WTC11 (cell line): ENCODE measurements around the gene OR10AG1. TPM values are rescaled to one million over a fixed set of nuclear protein-coding genes. Genes with fewer than 3 reads are reported as not detected.

Source experiments
- ATAC-seq: fragments of 200-7000 bp; cut with Tn5 transposase; 2 replicates; pipeline ENCODE4 v1.10.0; 2021; ENCODE audit warnings: mild to moderate bottlenecking, moderate library complexity
- Bru-seq: library from RNA; stranded (reverse); fragments of 400-500 nt; gene quantifications from one replicate; lab custom pipeline; 2021; lab: Mats Ljungman, UMichigan
- CTCF ChIA-PET: fragments of 300-600 bp; sonication (Branson Sonifier 250); formaldehyde crosslinking; loops from one replicate; lab custom pipeline; 2021; ENCODE audit warnings: antibody characterized with exemption; lab: Charles Lee
- POLR2A ChIA-PET: fragments of 350-600 bp; sonication (Branson Sonifier 250); formaldehyde crosslinking; loops from one replicate; lab custom pipeline; 2021; ENCODE audit warnings: antibody characterized with exemption; lab: Charles Lee
- DNase-seq: peaks from one replicate; pipeline ENCODE4 v3.0.0; 2021; ENCODE audit warnings: low spot score
- H3K27ac Mint-ChIP-seq: 2 replicates; pipeline ENCODE4 v1.8.0; 2021; ENCODE audit warnings: mixed read lengths
- H3K27me3 Mint-ChIP-seq: 2 replicates; pipeline ENCODE4 v1.8.0; 2021; ENCODE audit warnings: low read depth, mild to moderate bottlenecking, moderate library complexity, mixed read lengths
- H3K36me3 Mint-ChIP-seq: 2 replicates; pipeline ENCODE4 v1.8.0; 2021; ENCODE audit warnings: mixed read lengths
- H3K4me1 Mint-ChIP-seq: 2 replicates; pipeline ENCODE4 v1.8.0; 2022; ENCODE audit warnings: mixed read lengths
- H3K4me3 Mint-ChIP-seq: 2 replicates; pipeline ENCODE4 v1.8.0; 2021; ENCODE audit warnings: mild to moderate bottlenecking, moderate library complexity, mixed read lengths
- H3K9me3 Mint-ChIP-seq: 2 replicates; pipeline ENCODE4 v1.8.0; 2021; ENCODE audit warnings: mixed read lengths
- ELF4 ChIP-seq: sonication (generic); formaldehyde crosslinking; IDR thresholded peaks from 2 replicates; pipeline ENCODE4 v1.8.1; 2022; ENCODE audit warnings: low read depth, mild to moderate bottlenecking, moderate library complexity, missing genetic modification reagents
- EMX1 ChIP-seq: fragments of 250-450 bp; sonication (Bioruptor Pico); IDR thresholded peaks from 2 replicates; pipeline ENCODE4 v1.8.0; 2021; ENCODE audit warnings: mild to moderate bottlenecking
- ETV6 ChIP-seq: sonication (generic); formaldehyde crosslinking; IDR thresholded peaks from 2 replicates; pipeline ENCODE4 v1.8.1; 2022; ENCODE audit warnings: mild to moderate bottlenecking, missing genetic modification reagents
- GTF2I ChIP-seq: fragments of 250-450 bp; sonication (Bioruptor Pico); conservative IDR thresholded peaks from 2 replicates; pipeline ENCODE4 v1.4.0; 2021; ENCODE audit warnings: mild to moderate bottlenecking
- MXD4 ChIP-seq: fragments of 250-450 bp; sonication (Bioruptor Pico); IDR thresholded peaks from 2 replicates; pipeline ENCODE4 v1.8.0; 2021; ENCODE audit warnings: mild to moderate bottlenecking, moderate library complexity, borderline replicate concordance
- NFYB ChIP-seq: sonication (generic); formaldehyde crosslinking; conservative IDR thresholded peaks from 2 replicates; pipeline ENCODE4 v1.8.0; 2022; ENCODE audit warnings: low read depth, missing genetic modification reagents
- NR1H2 ChIP-seq: sonication (generic); formaldehyde crosslinking; IDR thresholded peaks from 2 replicates; pipeline ENCODE4 v1.9.0; 2021; ENCODE audit warnings: mild to moderate bottlenecking, moderate library complexity, missing genetic modification reagents
- RELA ChIP-seq: sonication (generic); formaldehyde crosslinking; IDR thresholded peaks from 2 replicates; pipeline ENCODE4 v1.8.1; 2022; ENCODE audit warnings: missing genetic modification reagents, mild to moderate bottlenecking, borderline replicate concordance
- SOX15 ChIP-seq: fragments of 250-450 bp; sonication (Bioruptor Pico); IDR thresholded peaks from 2 replicates; pipeline ENCODE4 v1.9.0; 2021; ENCODE audit warnings: mild to moderate bottlenecking
- TP53 ChIP-seq: sonication (generic); formaldehyde crosslinking; IDR thresholded peaks from 2 replicates; pipeline ENCODE4 v1.8.1; 2023; ENCODE audit warnings: mild to moderate bottlenecking, missing genetic modification reagents
- ZNF671 ChIP-seq: fragments of 250-450 bp; sonication (Bioruptor Pico); IDR thresholded peaks from 2 replicates; pipeline ENCODE4 v1.8.0; 2021; ENCODE audit warnings: mild to moderate bottlenecking
- long read RNA-seq, 3 experiments: library from RNA in 1 of 3; library from capped mRNA in 1 of 3; library from polyadenylated mRNA in 1 of 3; unstranded in 2 of 3; stranded (forward) in 1 of 3; transcript quantifications; one replicate each; pipeline ENCODE4 v2.0.0, GENCODE V29; 2021
- total RNA-seq: library from RNA; stranded (reverse); gene quantifications from 3 replicates; pipeline ENCODE4 v1.2.3, GENCODE V29; 2021
- TF ChIP-seq, protein P1 (sequence below): fragments of 250-450 bp; sonication (Bioruptor Pico); IDR thresholded peaks from 2 replicates; pipeline ENCODE4 v1.9.0; 2021; ENCODE audit warnings: moderate library complexity, mild to moderate bottlenecking, inconsistent platforms, borderline replicate concordance
- TF ChIP-seq, protein P2 (sequence below): sonication (generic); formaldehyde crosslinking; IDR thresholded peaks from 2 replicates; pipeline ENCODE4 v1.8.0; 2023; ENCODE audit warnings: mild to moderate bottlenecking, missing genetic modification reagents
- TF ChIP-seq, protein P3 (sequence below): sonication (generic); formaldehyde crosslinking; IDR thresholded peaks from 2 replicates; pipeline ENCODE4 v1.8.1; 2022; ENCODE audit warnings: mild to moderate bottlenecking, moderate library complexity, missing genetic modification reagents
- TF ChIP-seq, protein P4 (sequence below): sonication (generic); formaldehyde crosslinking; IDR thresholded peaks from 2 replicates; pipeline ENCODE4 v1.8.1; 2022; ENCODE audit warnings: missing genetic modification reagents, borderline replicate concordance
- TF ChIP-seq, protein P5 (sequence below): sonication (generic); formaldehyde crosslinking; IDR thresholded peaks from 2 replicates; pipeline ENCODE4 v1.8.1; 2023; ENCODE audit warnings: mild to moderate bottlenecking, missing genetic modification reagents, borderline replicate concordance
- TF ChIP-seq, protein P6 (sequence below): sonication (generic); formaldehyde crosslinking; conservative IDR thresholded peaks from 2 replicates; pipeline ENCODE4 v1.8.1; 2023; ENCODE audit warnings: mild to moderate bottlenecking, low read depth, missing genetic modification reagents, moderate library complexity

The OR10AG1 gene, protein sequence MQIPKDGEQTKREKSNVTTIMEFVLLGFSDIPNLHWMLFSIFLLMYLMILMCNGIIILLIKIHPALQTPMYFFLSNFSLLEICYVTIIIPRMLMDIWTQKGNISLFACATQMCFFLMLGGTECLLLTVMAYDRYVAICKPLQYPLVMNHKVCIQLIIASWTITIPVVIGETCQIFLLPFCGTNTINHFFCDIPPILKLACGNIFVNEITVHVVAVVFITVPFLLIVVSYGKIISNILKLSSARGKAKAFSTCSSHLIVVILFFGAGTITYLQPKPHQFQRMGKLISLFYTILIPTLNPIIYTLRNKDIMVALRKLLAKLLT
- 0.16 TPM in 1 of 3 replicates, not detected in the others for total RNA-seq
- Bru-seq, nascent RNA = percentile 27 among the genes with signal in this experiment
- long read RNA-seq, experiment 1, partial matches to known transcripts = 0 of 1 reads
- long read RNA-seq, experiment 1, other reads (novel, unspliced or antisense) = 1 of 1 reads
- long read RNA-seq, experiment 2 = 0 reads
- long read RNA-seq, experiment 3 = 0 reads

DNA sequence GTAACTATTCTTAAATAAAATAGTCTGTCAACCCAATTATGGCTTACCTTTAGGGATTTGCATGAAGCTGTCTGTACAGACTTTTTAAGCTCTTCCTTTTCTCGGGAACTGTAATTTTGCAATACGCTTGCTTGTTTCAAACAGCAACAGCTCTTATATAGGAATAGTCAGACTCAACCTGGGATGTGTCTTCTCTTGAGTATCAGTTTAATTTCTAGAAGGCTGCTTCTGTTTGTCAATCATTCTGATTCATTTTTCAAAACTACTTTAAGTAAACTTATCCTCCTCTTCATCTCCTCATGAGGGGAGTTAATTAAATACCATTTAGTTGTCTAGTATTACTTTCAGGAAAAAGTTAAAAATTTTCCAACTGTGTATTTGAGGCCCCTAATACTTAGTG is at the start of gene OR10AG1:
OR10AG1 (minus strand) TSS at position 101 of the 400 bp plus-strand sequence; CDS start at position 63, 38 bp downstream.
- H3K9me3 Mint-ChIP-seq = peaks cover 12% of the 10 kb centered on the region
- H3K27me3 Mint-ChIP-seq = no peaks in the 10 kb centered on the region
- POLR2A ChIA-PET = no interaction called here
- H3K4me1 Mint-ChIP-seq = peaks cover 19% of the 10 kb centered on the region
- no peak for DNase-seq
- 0 out of 2 replicates have a peak, but pooled peaks cover 2% of the 10 kb centered on the region for H3K36me3 Mint-ChIP-seq
- TF ChIP-seq TP53 (no peak), ELF4 (no peak), NR1H2 (CRISPR knock-in tag) (no peak), EMX1 (CRISPR knock-in tag) (no peak), ETV6 (CRISPR knock-in tag) (no peak), SOX15 (CRISPR knock-in tag) (no peak), NFYB (CRISPR knock-in tag) (no peak), GTF2I (CRISPR knock-in tag) (no peak)
- TF ChIP-seq, protein P1, sequence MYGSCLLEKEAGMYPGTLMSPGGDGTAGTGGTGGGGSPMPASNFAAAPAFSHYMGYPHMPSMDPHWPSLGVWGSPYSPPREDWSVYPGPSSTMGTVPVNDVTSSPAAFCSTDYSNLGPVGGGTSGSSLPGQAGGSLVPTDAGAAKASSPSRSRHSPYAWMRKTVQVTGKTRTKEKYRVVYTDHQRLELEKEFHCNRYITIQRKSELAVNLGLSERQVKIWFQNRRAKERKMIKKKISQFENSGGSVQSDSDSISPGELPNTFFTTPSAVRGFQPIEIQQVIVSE (CRISPR knock-in tag) = no peak
- TF ChIP-seq, protein P2, sequence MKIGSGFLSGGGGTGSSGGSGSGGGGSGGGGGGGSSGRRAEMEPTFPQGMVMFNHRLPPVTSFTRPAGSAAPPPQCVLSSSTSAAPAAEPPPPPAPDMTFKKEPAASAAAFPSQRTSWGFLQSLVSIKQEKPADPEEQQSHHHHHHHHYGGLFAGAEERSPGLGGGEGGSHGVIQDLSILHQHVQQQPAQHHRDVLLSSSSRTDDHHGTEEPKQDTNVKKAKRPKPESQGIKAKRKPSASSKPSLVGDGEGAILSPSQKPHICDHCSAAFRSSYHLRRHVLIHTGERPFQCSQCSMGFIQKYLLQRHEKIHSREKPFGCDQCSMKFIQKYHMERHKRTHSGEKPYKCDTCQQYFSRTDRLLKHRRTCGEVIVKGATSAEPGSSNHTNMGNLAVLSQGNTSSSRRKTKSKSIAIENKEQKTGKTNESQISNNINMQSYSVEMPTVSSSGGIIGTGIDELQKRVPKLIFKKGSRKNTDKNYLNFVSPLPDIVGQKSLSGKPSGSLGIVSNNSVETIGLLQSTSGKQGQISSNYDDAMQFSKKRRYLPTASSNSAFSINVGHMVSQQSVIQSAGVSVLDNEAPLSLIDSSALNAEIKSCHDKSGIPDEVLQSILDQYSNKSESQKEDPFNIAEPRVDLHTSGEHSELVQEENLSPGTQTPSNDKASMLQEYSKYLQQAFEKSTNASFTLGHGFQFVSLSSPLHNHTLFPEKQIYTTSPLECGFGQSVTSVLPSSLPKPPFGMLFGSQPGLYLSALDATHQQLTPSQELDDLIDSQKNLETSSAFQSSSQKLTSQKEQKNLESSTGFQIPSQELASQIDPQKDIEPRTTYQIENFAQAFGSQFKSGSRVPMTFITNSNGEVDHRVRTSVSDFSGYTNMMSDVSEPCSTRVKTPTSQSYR (CRISPR knock-in tag) = no peak
- TF ChIP-seq, protein P3, sequence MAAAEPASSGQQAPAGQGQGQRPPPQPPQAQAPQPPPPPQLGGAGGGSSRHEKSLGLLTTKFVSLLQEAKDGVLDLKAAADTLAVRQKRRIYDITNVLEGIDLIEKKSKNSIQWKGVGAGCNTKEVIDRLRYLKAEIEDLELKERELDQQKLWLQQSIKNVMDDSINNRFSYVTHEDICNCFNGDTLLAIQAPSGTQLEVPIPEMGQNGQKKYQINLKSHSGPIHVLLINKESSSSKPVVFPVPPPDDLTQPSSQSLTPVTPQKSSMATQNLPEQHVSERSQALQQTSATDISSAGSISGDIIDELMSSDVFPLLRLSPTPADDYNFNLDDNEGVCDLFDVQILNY (CRISPR knock-in tag) = no peak
- TF ChIP-seq, all 79 proteins: peak for 0
- Mint-ChIP-seq H3K27ac (no peak within 1 kb of the TSS), H3K4me3 (no peak within 1 kb of the TSS)
- no peak for ATAC-seq
- CTCF ChIA-PET = no interaction called here

DNA sequence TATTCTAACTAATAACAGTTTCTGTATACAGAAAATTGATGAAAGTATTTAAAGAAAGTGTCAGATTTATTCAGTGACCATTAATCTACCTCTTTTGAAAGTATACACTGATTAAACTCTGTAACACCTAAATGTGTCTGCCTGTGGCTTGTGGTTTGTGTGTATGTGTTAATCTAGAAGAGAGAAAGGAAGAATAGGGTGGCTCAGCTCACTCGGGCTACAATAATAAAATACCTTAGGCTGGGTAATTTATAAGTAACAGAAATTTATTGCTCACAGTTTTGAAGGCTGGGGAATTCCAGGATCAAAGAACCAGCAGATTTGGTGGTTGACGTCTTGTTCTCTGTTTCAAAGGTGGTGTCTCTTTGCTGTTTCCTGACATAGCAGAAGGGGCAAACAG is 44.1 kb upstream of the OR10AG1 start:
- H3K9me3 Mint-ChIP-seq = peaks cover 11% of the 10 kb centered on the region
- H3K27ac Mint-ChIP-seq = no peak overlapping the region
- ChIA-PET CTCF (no interaction called here), POLR2A (no interaction called here)
- no peaks in the 10 kb centered on the region for H3K36me3 Mint-ChIP-seq
- H3K4me3 Mint-ChIP-seq = no peak overlapping the region
- H3K27me3 Mint-ChIP-seq = no peaks in the 10 kb centered on the region
- no peaks in the 10 kb centered on the region for H3K4me1 Mint-ChIP-seq
- DNase-seq (no peak), ATAC-seq (no peak)
- TF ChIP-seq MXD4 (no peak), RELA (CRISPR knock-in tag) (no peak), ZNF671 (CRISPR knock-in tag) (no peak)
- TF ChIP-seq, protein P4, sequence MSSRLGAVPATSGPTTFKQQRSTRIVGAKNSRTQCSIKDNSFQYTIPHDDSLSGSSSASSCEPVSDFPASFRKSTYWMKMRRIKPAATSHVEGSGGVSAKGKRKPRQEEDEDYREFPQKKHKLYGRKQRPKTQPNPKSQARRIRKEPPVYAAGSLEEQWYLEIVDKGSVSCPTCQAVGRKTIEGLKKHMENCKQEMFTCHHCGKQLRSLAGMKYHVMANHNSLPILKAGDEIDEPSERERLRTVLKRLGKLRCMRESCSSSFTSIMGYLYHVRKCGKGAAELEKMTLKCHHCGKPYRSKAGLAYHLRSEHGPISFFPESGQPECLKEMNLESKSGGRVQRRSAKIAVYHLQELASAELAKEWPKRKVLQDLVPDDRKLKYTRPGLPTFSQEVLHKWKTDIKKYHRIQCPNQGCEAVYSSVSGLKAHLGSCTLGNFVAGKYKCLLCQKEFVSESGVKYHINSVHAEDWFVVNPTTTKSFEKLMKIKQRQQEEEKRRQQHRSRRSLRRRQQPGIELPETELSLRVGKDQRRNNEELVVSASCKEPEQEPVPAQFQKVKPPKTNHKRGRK (CRISPR knock-in tag) = no peak
- TF ChIP-seq, protein P5, sequence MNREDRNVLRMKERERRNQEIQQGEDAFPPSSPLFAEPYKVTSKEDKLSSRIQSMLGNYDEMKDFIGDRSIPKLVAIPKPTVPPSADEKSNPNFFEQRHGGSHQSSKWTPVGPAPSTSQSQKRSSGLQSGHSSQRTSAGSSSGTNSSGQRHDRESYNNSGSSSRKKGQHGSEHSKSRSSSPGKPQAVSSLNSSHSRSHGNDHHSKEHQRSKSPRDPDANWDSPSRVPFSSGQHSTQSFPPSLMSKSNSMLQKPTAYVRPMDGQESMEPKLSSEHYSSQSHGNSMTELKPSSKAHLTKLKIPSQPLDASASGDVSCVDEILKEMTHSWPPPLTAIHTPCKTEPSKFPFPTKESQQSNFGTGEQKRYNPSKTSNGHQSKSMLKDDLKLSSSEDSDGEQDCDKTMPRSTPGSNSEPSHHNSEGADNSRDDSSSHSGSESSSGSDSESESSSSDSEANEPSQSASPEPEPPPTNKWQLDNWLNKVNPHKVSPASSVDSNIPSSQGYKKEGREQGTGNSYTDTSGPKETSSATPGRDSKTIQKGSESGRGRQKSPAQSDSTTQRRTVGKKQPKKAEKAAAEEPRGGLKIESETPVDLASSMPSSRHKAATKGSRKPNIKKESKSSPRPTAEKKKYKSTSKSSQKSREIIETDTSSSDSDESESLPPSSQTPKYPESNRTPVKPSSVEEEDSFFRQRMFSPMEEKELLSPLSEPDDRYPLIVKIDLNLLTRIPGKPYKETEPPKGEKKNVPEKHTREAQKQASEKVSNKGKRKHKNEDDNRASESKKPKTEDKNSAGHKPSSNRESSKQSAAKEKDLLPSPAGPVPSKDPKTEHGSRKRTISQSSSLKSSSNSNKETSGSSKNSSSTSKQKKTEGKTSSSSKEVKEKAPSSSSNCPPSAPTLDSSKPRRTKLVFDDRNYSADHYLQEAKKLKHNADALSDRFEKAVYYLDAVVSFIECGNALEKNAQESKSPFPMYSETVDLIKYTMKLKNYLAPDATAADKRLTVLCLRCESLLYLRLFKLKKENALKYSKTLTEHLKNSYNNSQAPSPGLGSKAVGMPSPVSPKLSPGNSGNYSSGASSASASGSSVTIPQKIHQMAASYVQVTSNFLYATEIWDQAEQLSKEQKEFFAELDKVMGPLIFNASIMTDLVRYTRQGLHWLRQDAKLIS (CRISPR knock-in tag) = no peak
- TF ChIP-seq, protein P6, sequence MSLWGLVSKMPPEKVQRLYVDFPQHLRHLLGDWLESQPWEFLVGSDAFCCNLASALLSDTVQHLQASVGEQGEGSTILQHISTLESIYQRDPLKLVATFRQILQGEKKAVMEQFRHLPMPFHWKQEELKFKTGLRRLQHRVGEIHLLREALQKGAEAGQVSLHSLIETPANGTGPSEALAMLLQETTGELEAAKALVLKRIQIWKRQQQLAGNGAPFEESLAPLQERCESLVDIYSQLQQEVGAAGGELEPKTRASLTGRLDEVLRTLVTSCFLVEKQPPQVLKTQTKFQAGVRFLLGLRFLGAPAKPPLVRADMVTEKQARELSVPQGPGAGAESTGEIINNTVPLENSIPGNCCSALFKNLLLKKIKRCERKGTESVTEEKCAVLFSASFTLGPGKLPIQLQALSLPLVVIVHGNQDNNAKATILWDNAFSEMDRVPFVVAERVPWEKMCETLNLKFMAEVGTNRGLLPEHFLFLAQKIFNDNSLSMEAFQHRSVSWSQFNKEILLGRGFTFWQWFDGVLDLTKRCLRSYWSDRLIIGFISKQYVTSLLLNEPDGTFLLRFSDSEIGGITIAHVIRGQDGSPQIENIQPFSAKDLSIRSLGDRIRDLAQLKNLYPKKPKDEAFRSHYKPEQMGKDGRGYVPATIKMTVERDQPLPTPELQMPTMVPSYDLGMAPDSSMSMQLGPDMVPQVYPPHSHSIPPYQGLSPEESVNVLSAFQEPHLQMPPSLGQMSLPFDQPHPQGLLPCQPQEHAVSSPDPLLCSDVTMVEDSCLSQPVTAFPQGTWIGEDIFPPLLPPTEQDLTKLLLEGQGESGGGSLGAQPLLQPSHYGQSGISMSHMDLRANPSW (CRISPR knock-in tag) = no peak
